ENCODE data around the gene DNAJC4. TPM values are rescaled to one million over a fixed set of nuclear protein-coding genes. Genes with fewer than 3 reads are reported as not detected.

The DNAJC4 gene
- total RNA-seq, 1 experiment from 2014 or later: 26.0 TPM

GRCh38 chr11:64269540-64270220 is 39.3 kb downstream of the DNAJC4 start (continued):
- TF ChIP-seq ZNF512 (CRISPR knock-in tag; IDR thresholded peaks at IDR 0.05; ENCODE audit: borderline replicate concordance) (no peak), ZNF396 (CRISPR knock-in tag; IDR thresholded peaks at IDR 0.05; ENCODE audit: borderline replicate concordance) (no peak), CTCF (IDR thresholded peaks at IDR 0.05) (no peak), ATF2 (CRISPR knock-in tag; IDR thresholded peaks at IDR 0.05; ENCODE audit: borderline replicate concordance, low read depth) (no peak), FOXJ3 (CRISPR knock-in tag; IDR thresholded peaks at IDR 0.05; ENCODE audit: borderline replicate concordance) (no peak), GABPB1 (CRISPR knock-in tag; IDR thresholded peaks at IDR 0.05) (peak; percentile 91), ZSCAN18 (CRISPR knock-in tag; IDR thresholded peaks at IDR 0.05) (no peak), PREB (CRISPR knock-in tag; IDR thresholded peaks at IDR 0.05; ENCODE audit: borderline replicate concordance) (no peak), ZNF671 (CRISPR knock-in tag; IDR thresholded peaks at IDR 0.05) (no peak), NR2C2 (CRISPR knock-in tag; IDR thresholded peaks at IDR 0.05) (peak; percentile 98), ZNF317 (CRISPR knock-in tag; IDR thresholded peaks at IDR 0.05; ENCODE audit: borderline replicate concordance, low read depth) (peak; percentile 55; the same call in 1 of the 2 replicates)

- CTCF ChIA-PET: interaction anchor here (0.6 to 4.0 kb wide), 7 partner anchors 24 to 488 kb away, joined by 4 to 24 read pairs (median 6); partner anchors contain the start of genes CATSPERZ and PLCB3
- TF ChIP-seq ZNF263 (CRISPR knock-in tag; IDR thresholded peaks at IDR 0.05; ENCODE audit: low read depth): no peak
- no peak for TF ChIP-seq ZNF232 (CRISPR knock-in tag; IDR thresholded peaks at IDR 0.05)
- no peak for TF ChIP-seq ZBTB43 (CRISPR knock-in tag; IDR thresholded peaks at IDR 0.05)
- no peak for TF ChIP-seq ATF1 (CRISPR knock-in tag; IDR thresholded peaks at IDR 0.05)
- TF ChIP-seq ELF4 (CRISPR knock-in tag; IDR thresholded peaks at IDR 0.05; ENCODE audit: low read depth): no peak
- no peak for TF ChIP-seq MXD4 (CRISPR knock-in tag; IDR thresholded peaks at IDR 0.05; ENCODE audit: borderline replicate concordance)
- no peak for TF ChIP-seq TEAD4 (CRISPR knock-in tag; IDR thresholded peaks at IDR 0.05)
- TF ChIP-seq FOXP4 (CRISPR knock-in tag; IDR thresholded peaks at IDR 0.05): no peak
- TF ChIP-seq HMGA2 (CRISPR knock-in tag; IDR thresholded peaks at IDR 0.05): no peak
- no peak for TF ChIP-seq ESRRA (CRISPR knock-in tag; IDR thresholded peaks at IDR 0.05; ENCODE audit: borderline replicate concordance)
- no peak for TF ChIP-seq CDX4 (CRISPR knock-in tag; IDR thresholded peaks at IDR 0.05; ENCODE audit: borderline replicate concordance)
These were observed 44.9 kb downstream of the DNAJC4 start for GRCh38 chr11:64275031-64275800.

More at GRCh38 chr11:64275031-64275800, 44.9 kb downstream of the DNAJC4 start:
- Mint-ChIP-seq H3K9me3 (no peaks in the 10 kb centered on the region), H3K27ac (0 out of 2 replicates have a peak overlapping the region, but pooled peaks have one; percentile 25), H3K36me3 (no peaks in the 10 kb centered on the region), H3K4me1 (peaks cover 23% of the 10 kb centered on the region), H3K4me3 (no peak overlapping the region), H3K27me3 (ENCODE audit: low read depth) (no peaks in the 10 kb centered on the region)
- DNase-seq (ENCODE audit: low spot score) (no peak), ATAC-seq (peak; percentile 8; the same call in 1 of the 2 replicates)
- POLR2A ChIA-PET: interaction anchor here (1.0 kb wide), 1 partner anchor 29 kb away, joined by 5 read pairs; no protein-coding TSS in a partner anchor

Measured in WTC11 (cell line).